Aorta (tissue), 5 donors: Measurements from ENCODE around the gene FTO. TPM values are rescaled to one million over a fixed set of nuclear protein-coding genes. Genes with fewer than 3 reads are reported as not detected.

ENCODE experiments used
- ATAC-seq: fragments of 200-7000 bp; cut with Tn5 transposase; one replicate; pipeline ENCODE4 v1.9.1; 2022; ENCODE audit warnings: moderate library complexity; ENCODE audit not compliant: low FRiP score
- DNase-seq, 2 donors: peaks; one replicate each; pipeline ENCODE4 v3.0.0-alpha.2; 2020
- H3K27ac ChIP-seq, 2 donors: one replicate each; pipeline ENCODE4 v1.5.1; 2013; ENCODE audit warnings: low read length in 2 of 2, mild to moderate bottlenecking in 2 of 2, moderate library complexity in 2 of 2, control low read depth in 1 of 2, inconsistent platforms in 1 of 2, low read depth in 1 of 2
- H3K27me3 ChIP-seq, 2 donors: one replicate each; pipeline ENCODE4 v1.6.1; 2013; ENCODE audit warnings: control low read depth in 1 of 2, low read length in 1 of 2, mild to moderate bottlenecking in 1 of 2, moderate library complexity in 1 of 2; ENCODE audit not compliant: insufficient read depth in 2 of 2, control insufficient read depth in 1 of 2
- H3K36me3 ChIP-seq, 2 donors: one replicate each; pipeline ENCODE4 v1.6.1; 2013; ENCODE audit warnings: control low read depth in 1 of 2, low read length in 1 of 2, mild to moderate bottlenecking in 1 of 2; ENCODE audit not compliant: insufficient read depth in 2 of 2, control insufficient read depth in 1 of 2
- H3K4me1 ChIP-seq, 2 donors: one replicate each; pipeline ENCODE4 v1.6.1; 2013; ENCODE audit warnings: low read length in 2 of 2, control low read depth in 1 of 2, mild to moderate bottlenecking in 1 of 2, moderate library complexity in 1 of 2; ENCODE audit not compliant: insufficient read depth in 2 of 2, control insufficient read depth in 1 of 2
- H3K4me3 ChIP-seq, 2 donors: one replicate each; pipeline ENCODE4 v1.5.1; 2013; ENCODE audit warnings: low read length in 2 of 2, control low read depth in 1 of 2, mild to moderate bottlenecking in 1 of 2
- H3K9me3 ChIP-seq: one replicate; pipeline ENCODE4 v1.6.1; 2013; ENCODE audit warnings: mild to moderate bottlenecking, low read length; ENCODE audit not compliant: control insufficient read depth
- WGBS, 2 donors: extraction: QIAGEN DNeasy Blood & Tissue Kit; methylation state at CpG; one replicate each; pipeline ENCODE4 v1.1.7; 2013; 5-methylcytosine and 5-hydroxymethylcytosine counted together
- intact Hi-C, 2 donors: fragments of 100-400 bp; cut with DNase I; formaldehyde crosslinking; loops; one replicate each; pipeline versions ENCODE4 v1.14.2 to v1.15.0; 2022
- polyA plus RNA-seq, 2 donors: library from polyadenylated mRNA; stranded (reverse); fragments of 200-250 nt; gene quantifications; one replicate each; pipeline ENCODE4 v1.2.3, GENCODE V29; 2013
- total RNA-seq, 2 donors: library from RNA; stranded (reverse); fragmentation: NEBNext Ultra II Directional; extraction: Animal tissue kit (Norgen Biotek cat#: 25700); gene quantifications; one replicate each; pipeline ENCODE4 v1.2.1, GENCODE V29; 2021
- donor health status: healthy with polysubstance abuse.
- donor health status: Bipolar disorder and iron deficiency.
- donor health status: DM: no; HTN: no; CAD: no.
- donor health status: DM: no; HTN: no; CAD: no.
- donor health status: DM: yes; HTN: yes; CAD: no.

Gene FTO
- total and polyA plus RNA-seq, 4 donors = 17.9 to 97.7 (median 55.6) TPM

DNA sequence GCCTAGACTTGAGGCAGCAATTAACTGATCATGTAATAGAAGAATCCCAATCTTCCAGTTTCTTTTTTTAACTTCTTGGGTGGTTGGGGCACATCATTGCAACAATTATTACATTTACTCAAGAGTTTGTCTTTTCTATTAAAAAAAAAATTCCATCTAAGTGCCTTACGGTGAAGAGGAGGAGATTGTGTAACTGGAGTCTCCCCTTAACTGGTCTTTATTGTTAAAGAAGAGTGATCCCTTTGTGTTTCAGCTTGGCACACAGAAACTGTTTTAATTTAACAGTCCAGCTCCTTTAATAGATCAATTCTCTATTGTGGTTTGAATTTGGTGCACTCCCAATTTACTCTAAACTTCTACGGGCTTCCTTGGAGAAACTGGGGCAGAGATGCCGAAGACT, 75.2 kb downstream of the FTO start:
- Histone ChIP-seq H3K36me3 (no peaks in the 10 kb centered on the region), H3K27ac (no peak overlapping the region), H3K27me3 (no peaks in the 10 kb centered on the region), H3K4me1 (peaks cover 5 to 6% of the 10 kb centered on the region in 2 donors), H3K9me3 (no peaks in the 10 kb centered on the region), H3K4me3 (no peak overlapping the region)
- 97% methylated on average over 3 of the region's 3 CpGs for whole genome bisulfite sequencing, 2 donors
- intact Hi-C loops = loop anchor here in 1 of 2 donors (10.0 kb wide), 2 partner anchors 116 to 506 kb away; partner anchors contain the start of gene IRX3
- no peak for ATAC-seq
- DNase-seq = no peak

GRCh38 chr16:53780051-53780450, 76.1 kb downstream of the FTO start:
- intact Hi-C loops = no loop called here
- no peak for ATAC-seq
- H3K9me3 ChIP-seq = no peaks in the 10 kb centered on the region
- no peak for DNase-seq
- peaks cover 1 to 2% of the 10 kb centered on the region in 2 donors for H3K4me1 ChIP-seq
- no peak overlapping the region for H3K27ac ChIP-seq
- H3K27me3 ChIP-seq = no peaks in the 10 kb centered on the region
- H3K36me3 ChIP-seq = no peaks in the 10 kb centered on the region
- no peak overlapping the region for H3K4me3 ChIP-seq
- WGBS, 2 donors = 95% methylated on average over 3 of the region's 3 CpGs

- no peaks in the 10 kb centered on the region for H3K36me3 ChIP-seq
- no peaks in the 10 kb centered on the region for H3K9me3 ChIP-seq
- ATAC-seq (no peak), DNase-seq (no peak)
- H3K4me3 ChIP-seq = no peak overlapping the region
- 98 to 100% methylated on average over 1 of the region's 1 CpG for WGBS, 2 donors
- H3K27me3 ChIP-seq = no peaks in the 10 kb centered on the region
- intact Hi-C loops = no loop called here
- H3K4me1 ChIP-seq = peaks cover 0 to 2% of the 10 kb centered on the region in 2 donors
- no peak overlapping the region for H3K27ac ChIP-seq
These were observed 77.2 kb downstream of the FTO start for GRCh38 chr16:53781023-53781605.

- ATAC-seq (no peak), DNase-seq (no peak)
- Histone ChIP-seq H3K4me1 (peaks cover 0 to 2% of the 10 kb centered on the region in 2 donors), H3K27me3 (no peaks in the 10 kb centered on the region), H3K4me3 (no peak overlapping the region), H3K9me3 (no peaks in the 10 kb centered on the region), H3K36me3 (no peaks in the 10 kb centered on the region), H3K27ac (no peak overlapping the region)
- intact Hi-C loops = no loop called here
- WGBS, 2 donors = 90 to 95% methylated on average over 3 of the region's 3 CpGs
These were observed 78.2 kb downstream of the FTO start for GRCh38 chr16:53782148-53782547.

DNA sequence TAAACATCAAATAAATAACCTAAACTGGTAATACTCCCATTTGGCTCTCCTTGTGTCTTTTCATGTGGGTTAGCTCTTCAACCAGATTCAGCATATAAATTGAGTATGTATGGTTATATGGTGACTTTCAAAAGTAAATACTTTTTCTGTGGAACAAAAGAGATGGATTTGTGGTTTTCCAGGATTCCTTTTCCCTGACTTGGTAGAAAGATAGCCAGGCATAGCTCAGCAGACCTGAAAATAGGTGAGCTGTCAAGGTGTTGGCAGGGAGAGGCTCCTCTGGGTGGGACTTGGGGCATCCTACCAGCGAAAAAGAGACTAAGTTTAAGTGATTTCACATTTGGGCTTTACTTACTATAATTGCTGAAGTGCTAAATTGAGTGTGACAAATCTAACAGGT, 80.3 kb downstream of the FTO start:
- no peak for ATAC-seq
- Histone ChIP-seq H3K36me3 (no peaks in the 10 kb centered on the region), H3K4me1 (peaks cover 0 to 2% of the 10 kb centered on the region in 2 donors), H3K4me3 (no peak overlapping the region), H3K27ac (no peak overlapping the region), H3K27me3 (no peaks in the 10 kb centered on the region), H3K9me3 (no peaks in the 10 kb centered on the region)
- DNase-seq = no peak
- intact Hi-C loops = no loop called here
- 89 to 93% methylated on average over 1 of the region's 1 CpG for WGBS, 2 donors

DNA sequence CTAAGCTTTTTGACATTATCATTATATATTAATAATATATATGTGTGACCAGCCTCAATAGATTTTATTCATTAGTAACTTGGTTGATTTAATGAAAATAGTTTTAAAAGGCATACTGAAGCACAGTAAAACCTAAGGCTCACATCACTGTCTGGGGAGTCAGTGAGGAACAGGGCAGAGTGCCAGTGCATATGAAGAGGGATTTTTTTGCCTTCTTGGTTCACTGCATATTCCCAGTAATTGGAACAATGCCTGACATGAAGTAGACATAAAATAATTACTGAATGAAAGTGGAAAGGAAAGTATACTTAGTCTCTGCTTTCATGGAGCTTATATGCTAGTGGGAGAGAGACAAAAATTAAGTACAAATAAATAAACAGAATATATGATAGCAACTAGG, 81.1 kb downstream of the FTO start:
- DNase-seq = no peak
- Histone ChIP-seq H3K36me3 (no peaks in the 10 kb centered on the region), H3K9me3 (no peaks in the 10 kb centered on the region), H3K27me3 (no peaks in the 10 kb centered on the region), H3K4me3 (no peak overlapping the region), H3K4me1 (peaks cover 0 to 2% of the 10 kb centered on the region in 2 donors), H3K27ac (no peak overlapping the region)
- intact Hi-C loops = no loop called here
- ATAC-seq = no peak

- 62 to 81% methylated on average over 3 of the region's 3 CpGs for WGBS, 2 donors
- DNase-seq (no peak), ATAC-seq (no peak)
- Histone ChIP-seq H3K27ac (no peak overlapping the region), H3K4me1 (peaks cover 0 to 2% of the 10 kb centered on the region in 2 donors), H3K27me3 (no peaks in the 10 kb centered on the region), H3K9me3 (no peaks in the 10 kb centered on the region), H3K4me3 (no peak overlapping the region), H3K36me3 (no peaks in the 10 kb centered on the region)
- intact Hi-C loops = no loop called here
These were observed 82.0 kb downstream of the FTO start for GRCh38 chr16:53785916-53786315.

DNA sequence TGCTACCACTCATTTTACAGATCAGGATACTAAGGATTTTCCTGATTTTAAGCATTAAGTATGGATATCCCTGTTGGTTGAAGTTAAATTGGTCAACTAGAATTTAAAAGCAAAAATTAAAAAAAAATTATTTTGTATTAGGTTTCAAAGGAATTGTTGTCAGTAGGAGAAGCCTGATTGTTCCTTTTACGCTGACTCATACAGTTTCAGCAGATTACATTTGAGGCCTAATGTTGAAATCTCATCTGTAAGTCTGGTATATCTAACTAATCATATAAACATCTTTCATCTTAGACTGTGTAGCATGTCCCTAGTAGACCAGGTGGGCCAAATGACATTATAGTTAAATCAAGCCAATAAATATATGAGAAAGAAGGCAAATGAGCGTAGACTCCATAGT, 83.5 kb downstream of the FTO start:
- intact Hi-C loops = no loop called here
- no peaks in the 10 kb centered on the region for H3K27me3 ChIP-seq
- H3K9me3 ChIP-seq = no peaks in the 10 kb centered on the region
- WGBS, 2 donors = 98 to 100% methylated on average over 2 of the region's 2 CpGs
- no peak for ATAC-seq
- peaks cover 0 to 4% of the 10 kb centered on the region in 2 donors for H3K4me1 ChIP-seq
- H3K27ac ChIP-seq = no peak overlapping the region
- no peak overlapping the region for H3K4me3 ChIP-seq
- no peak for DNase-seq
- H3K36me3 ChIP-seq = no peaks in the 10 kb centered on the region

- H3K4me1 ChIP-seq = peaks cover 2 to 4% of the 10 kb centered on the region in 2 donors
- DNase-seq (no peak), ATAC-seq (no peak)
- intact Hi-C loops = no loop called here
- 21 to 31% methylated on average over 2 of the region's 2 CpGs for WGBS, 2 donors
- no peaks in the 10 kb centered on the region for H3K36me3 ChIP-seq
- no peaks in the 10 kb centered on the region for H3K27me3 ChIP-seq
- no peak overlapping the region for H3K27ac ChIP-seq
- H3K9me3 ChIP-seq = no peaks in the 10 kb centered on the region
- no peak overlapping the region for H3K4me3 ChIP-seq
These were observed 85.2 kb downstream of the FTO start for GRCh38 chr16:53789137-53789536.
